ENCODE measurements around the gene RNASEH1.
A peak's percentile ranks its signal among the peaks of the same experiment; 100 is the strongest.
"Not testable (repeated sequence)": the region's sequence is repeated elsewhere in the genome, so short reads cannot be mapped to it uniquely, and the experiment has no call there.

Gene RNASEH1

GRCh38 chr2:3516831-3517230, 41.3 kb downstream of the RNASEH1 start:
- H3K27ac ChIP-seq, result no peak overlapping the region
- POLR2A ChIA-PET (ENCODE audit: low non-redundant PET), result no interaction called here
- TF ChIP-seq, protein P1, sequence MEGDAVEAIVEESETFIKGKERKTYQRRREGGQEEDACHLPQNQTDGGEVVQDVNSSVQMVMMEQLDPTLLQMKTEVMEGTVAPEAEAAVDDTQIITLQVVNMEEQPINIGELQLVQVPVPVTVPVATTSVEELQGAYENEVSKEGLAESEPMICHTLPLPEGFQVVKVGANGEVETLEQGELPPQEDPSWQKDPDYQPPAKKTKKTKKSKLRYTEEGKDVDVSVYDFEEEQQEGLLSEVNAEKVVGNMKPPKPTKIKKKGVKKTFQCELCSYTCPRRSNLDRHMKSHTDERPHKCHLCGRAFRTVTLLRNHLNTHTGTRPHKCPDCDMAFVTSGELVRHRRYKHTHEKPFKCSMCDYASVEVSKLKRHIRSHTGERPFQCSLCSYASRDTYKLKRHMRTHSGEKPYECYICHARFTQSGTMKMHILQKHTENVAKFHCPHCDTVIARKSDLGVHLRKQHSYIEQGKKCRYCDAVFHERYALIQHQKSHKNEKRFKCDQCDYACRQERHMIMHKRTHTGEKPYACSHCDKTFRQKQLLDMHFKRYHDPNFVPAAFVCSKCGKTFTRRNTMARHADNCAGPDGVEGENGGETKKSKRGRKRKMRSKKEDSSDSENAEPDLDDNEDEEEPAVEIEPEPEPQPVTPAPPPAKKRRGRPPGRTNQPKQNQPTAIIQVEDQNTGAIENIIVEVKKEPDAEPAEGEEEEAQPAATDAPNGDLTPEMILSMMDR (conservative IDR thresholded peaks at IDR 0.05; ENCODE audit: low read depth), result no peak
- DNase-seq (ENCODE audit: low spot score), result no peak
- CTCF ChIA-PET, result no interaction called here

DNA sequence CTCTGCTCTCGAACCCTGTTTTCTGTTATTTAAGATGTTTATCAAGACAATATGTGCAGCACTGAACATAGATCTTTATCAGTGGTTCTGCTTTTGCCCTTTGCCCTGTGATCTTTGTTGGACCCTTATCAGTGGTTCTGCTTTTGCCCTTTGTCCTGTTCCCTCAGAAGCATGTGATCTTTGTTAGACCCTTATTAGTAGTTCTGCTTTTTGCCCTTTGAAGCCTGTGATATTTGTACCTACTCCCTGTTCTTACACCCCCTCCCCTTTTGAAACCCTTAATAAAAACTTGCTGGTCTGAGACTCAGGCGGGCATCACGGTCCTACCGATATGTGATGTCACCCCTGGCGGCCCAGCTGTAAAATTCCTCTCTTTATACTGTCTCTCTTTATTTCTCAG, 42.7 kb downstream of the RNASEH1 start:
- DNase-seq (ENCODE audit: low spot score); POLR2A ChIA-PET (ENCODE audit: low non-redundant PET); H3K27ac ChIP-seq; CTCF ChIA-PET: not testable (repeated sequence)

DNA sequence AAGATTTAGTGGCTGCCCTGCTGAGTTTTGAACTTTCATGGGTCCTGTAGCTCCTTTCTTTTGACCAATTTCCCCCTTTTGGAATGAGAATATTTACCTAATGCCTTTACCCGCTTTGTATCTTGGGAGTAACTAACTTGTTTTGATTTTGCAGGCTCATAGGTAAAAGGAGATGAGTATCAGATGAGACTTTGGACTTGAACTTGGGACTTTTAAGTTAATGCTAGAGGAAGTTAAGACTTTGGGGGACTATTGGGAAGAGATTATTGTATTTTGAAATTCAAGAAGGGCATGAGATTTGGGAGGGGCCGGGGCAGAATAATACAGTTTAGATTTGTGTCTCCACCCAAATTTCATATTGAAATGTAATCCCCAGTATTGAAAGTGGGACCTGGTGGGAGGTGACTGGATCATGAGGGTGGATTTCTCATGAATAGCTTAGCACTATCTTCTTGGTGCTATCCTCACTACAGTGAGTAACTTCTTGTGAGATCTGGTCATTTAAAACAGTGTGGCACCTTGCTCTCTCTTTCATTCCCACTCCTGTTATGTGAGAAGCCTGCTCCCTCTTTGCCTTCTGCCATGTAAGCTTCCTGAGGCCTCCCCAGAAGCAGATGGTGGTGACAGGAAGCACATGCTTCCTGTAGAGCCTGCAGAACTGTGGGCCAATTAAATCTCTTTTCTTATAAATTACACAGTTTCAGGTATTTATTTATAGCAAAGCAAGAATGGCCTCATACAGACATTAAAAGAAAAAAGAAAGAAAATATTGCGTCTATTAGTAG, 44.9 kb downstream of the RNASEH1 start:
- CTCF ChIA-PET, result no interaction called here
- TF ChIP-seq, protein P1 (conservative IDR thresholded peaks at IDR 0.05; ENCODE audit: low read depth), result no peak
- POLR2A ChIA-PET (ENCODE audit: low non-redundant PET), result no interaction called here
- no peak for DNase-seq (ENCODE audit: low spot score)
- no peak overlapping the region for H3K27ac ChIP-seq

- TF ChIP-seq, protein P1 (conservative IDR thresholded peaks at IDR 0.05; ENCODE audit: low read depth), result no peak
- no peak overlapping the region for H3K27ac ChIP-seq
- ChIA-PET CTCF (interaction anchor here (0.6 kb wide), 1 partner anchor 55 kb away, joined by 3 read pairs; no protein-coding TSS in a partner anchor), POLR2A (ENCODE audit: low non-redundant PET) (no interaction called here)
- DNase-seq (ENCODE audit: low spot score), result no peak
Observed at GRCh38 chr2:3512086-3512485, 46.0 kb downstream of the RNASEH1 start.

- POLR2A ChIA-PET (ENCODE audit: low non-redundant PET), result no interaction called here
- no peak overlapping the region for H3K27ac ChIP-seq
- no peak for DNase-seq (ENCODE audit: low spot score)
- CTCF ChIA-PET, result no interaction called here
- TF ChIP-seq, protein P1 (conservative IDR thresholded peaks at IDR 0.05; ENCODE audit: low read depth), result no peak
Observed at GRCh38 chr2:3505771-3506170, 52.4 kb downstream of the RNASEH1 start.

- no peak overlapping the region for H3K27ac ChIP-seq
- DNase-seq (ENCODE audit: low spot score), result no peak
- TF ChIP-seq, protein P1 (conservative IDR thresholded peaks at IDR 0.05; ENCODE audit: low read depth), result no peak
- CTCF ChIA-PET, result no interaction called here
- POLR2A ChIA-PET (ENCODE audit: low non-redundant PET), result no interaction called here
Observed at GRCh38 chr2:3504741-3505140, 53.4 kb downstream of the RNASEH1 start.

GRCh38 chr2:3503483-3503882, 54.6 kb downstream of the RNASEH1 start:
- H3K27ac ChIP-seq, result peak overlapping the region; percentile 32
- TF ChIP-seq, protein P1 (conservative IDR thresholded peaks at IDR 0.05; ENCODE audit: low read depth), result no peak
- POLR2A ChIA-PET (ENCODE audit: low non-redundant PET), result no interaction called here
- CTCF ChIA-PET, result no interaction called here
- DNase-seq (ENCODE audit: low spot score), result no peak

All from RWPE1 (cell line).